IMR-90 (cell line): ENCODE results near the gene ALK. TPM values are rescaled to one million over a fixed set of nuclear protein-coding genes. Genes with fewer than 3 reads are reported as not detected.

ENCODE experiments used
- ATAC-seq: fragments of 200-7000 bp; cut with Tn5 transposase; 2 replicates; pipeline ENCODE4 v1.9.1; 2020; ENCODE audit warnings: low read depth, mild to moderate bottlenecking, moderate library complexity
- BruUV-seq: library from RNA; stranded (reverse); fragments of 400-500 nt; replicated peaks from 2 replicates; lab custom pipeline; 2021; lab: Mats Ljungman, UMichigan
- CTCF ChIA-PET: fragments of 300-600 bp; formaldehyde crosslinking; extraction: SDS; loops from one replicate; lab custom pipeline; 2021; ENCODE audit warnings: antibody characterized with exemption; lab: Yijun Ruan, JAX
- POLR2A ChIA-PET: fragments of 300-600 bp; sonication (Branson Sonifier 250); formaldehyde crosslinking; loops from one replicate; lab custom pipeline; 2022; ENCODE audit warnings: antibody characterized with exemption; ENCODE audit not compliant: unreplicated experiment; lab: Charles Lee
- DNase-seq: peaks from one replicate; pipeline ENCODE4 v3.0.0; 2013
- H2AFZ ChIP-seq: replicated peaks from 2 replicates; pipeline ENCODE3; 2013; ENCODE audit warnings: low read length, mild to moderate bottlenecking; ENCODE audit not compliant: poor library complexity
- H2AK5ac ChIP-seq: 2 replicates; pipeline ENCODE4 v1.6.1; 2013; ENCODE audit warnings: low read depth, low read length, inconsistent platforms
- H2AK9ac ChIP-seq: replicated peaks from 2 replicates; pipeline ENCODE3; 2013; ENCODE audit warnings: mild to moderate bottlenecking, low read depth, low read length, moderate library complexity; ENCODE audit not compliant: poor library complexity
- H2BK120ac ChIP-seq: 2 replicates; pipeline ENCODE4 v1.6.1; 2013; ENCODE audit warnings: low read depth, low read length, inconsistent platforms
- H2BK15ac ChIP-seq: 3 replicates; pipeline ENCODE4 v1.6.1; 2013; ENCODE audit warnings: low read depth, low read length, inconsistent platforms
- H2BK20ac ChIP-seq: 2 replicates; pipeline ENCODE4 v1.6.1; 2013; ENCODE audit warnings: low read depth, mild to moderate bottlenecking, inconsistent platforms, low read length, moderate library complexity
- H2BK5ac ChIP-seq: 2 replicates; pipeline ENCODE4 v1.6.1; 2013; ENCODE audit warnings: mild to moderate bottlenecking, low read depth, low read length, inconsistent platforms; ENCODE audit not compliant: poor library complexity, severe bottlenecking
- H3K14ac ChIP-seq: replicated peaks from 2 replicates; pipeline ENCODE4 v1.6.1; 2013; ENCODE audit warnings: low read depth, low read length, inconsistent platforms
- H3K18ac ChIP-seq: 2 replicates; pipeline ENCODE4 v1.6.1; 2013; ENCODE audit warnings: low read depth, low read length, control low read depth
- H3K23ac ChIP-seq: 2 replicates; pipeline ENCODE4 v1.6.1; 2013; ENCODE audit warnings: low read depth, low read length, inconsistent platforms
- H3K27ac ChIP-seq: 2 replicates; pipeline ENCODE4 v1.5.1; 2013; ENCODE audit warnings: mild to moderate bottlenecking, control low read depth, low read length; ENCODE audit not compliant: insufficient read depth
- H3K27me3 ChIP-seq: 2 replicates; pipeline ENCODE4 v1.6.1; 2013; ENCODE audit warnings: low read length; ENCODE audit not compliant: control insufficient read depth, insufficient read depth
- H3K36me3 ChIP-seq: 2 replicates; pipeline ENCODE4 v1.6.1; 2013; ENCODE audit warnings: low read length, mixed read lengths; ENCODE audit not compliant: control insufficient read depth, insufficient read depth
- H3K4ac ChIP-seq: 2 replicates; pipeline ENCODE4 v1.6.1; 2013; ENCODE audit warnings: low read depth, low read length, inconsistent platforms
- H3K4me1 ChIP-seq: 2 replicates; pipeline ENCODE4 v1.6.1; 2013; ENCODE audit warnings: low read length, mixed read lengths; ENCODE audit not compliant: control insufficient read depth, insufficient read depth
- H3K4me2 ChIP-seq: 2 replicates; pipeline ENCODE4 v1.6.1; 2013; ENCODE audit warnings: low read depth, mild to moderate bottlenecking, control low read depth, low read length, moderate library complexity
- H3K4me3 ChIP-seq: 2 replicates; pipeline ENCODE4 v1.5.1; 2013; ENCODE audit warnings: low read depth, mild to moderate bottlenecking, control low read depth, low read length, moderate library complexity; ENCODE audit not compliant: insufficient read depth
- H3K56ac ChIP-seq: 2 replicates; pipeline ENCODE4 v1.6.1; 2013; ENCODE audit warnings: low read length, inconsistent platforms; ENCODE audit not compliant: insufficient read depth; ENCODE audit errors: extremely low read depth
- H3K79me1 ChIP-seq, 2 experiments: 2 replicates each; pipeline ENCODE4 v1.6.1; 2013; ENCODE audit warnings: low read length in 2 of 2, inconsistent platforms in 1 of 2, low read depth in 1 of 2
- H3K9ac ChIP-seq: 2 replicates; pipeline ENCODE4 v1.6.1; 2013; ENCODE audit warnings: low read depth, low read length, control low read depth
- H3K9me1 ChIP-seq: 2 replicates; pipeline ENCODE4 v1.6.1; 2013; ENCODE audit warnings: low read length, inconsistent platforms; ENCODE audit not compliant: insufficient read depth
- H3K9me3 ChIP-seq: 2 replicates; pipeline ENCODE4 v1.6.1; 2013; ENCODE audit warnings: low read length; ENCODE audit not compliant: control insufficient read depth, insufficient read depth
- H4K20me1 ChIP-seq: 2 replicates; pipeline ENCODE4 v1.6.1; 2013; ENCODE audit warnings: low read length, inconsistent platforms; ENCODE audit not compliant: insufficient read depth
- H4K5ac ChIP-seq: 2 replicates; pipeline ENCODE4 v1.6.1; 2013; ENCODE audit warnings: mild to moderate bottlenecking, low read depth, low read length, control low read depth
- H4K8ac ChIP-seq, 2 experiments: 2 replicates each; pipeline ENCODE4 v1.6.1; 2013; ENCODE audit warnings: low read depth in 2 of 2, low read length in 2 of 2, control low read depth in 1 of 2, inconsistent platforms in 1 of 2
- H4K91ac ChIP-seq: 2 replicates; pipeline ENCODE4 v1.6.1; 2013; ENCODE audit warnings: low read depth, low read length, inconsistent platforms; ENCODE audit not compliant: insufficient read depth
- BHLHE40 ChIP-seq: fragments of 150-350 bp; IDR thresholded peaks from 2 replicates; pipeline ENCODE4 v1.6.1; 2016; ENCODE audit warnings: mild to moderate bottlenecking, low read depth, low read length
- CEBPB ChIP-seq: IDR thresholded peaks from 2 replicates; pipeline ENCODE4 v1.6.1; 2012; ENCODE audit warnings: low read depth, low read length, improper control_type of control experiment
- CHD1 ChIP-seq: IDR thresholded peaks from 2 replicates; pipeline ENCODE4 v1.6.1; 2012; ENCODE audit warnings: low read depth, low read length, improper control_type of control experiment
- CTCF ChIP-seq: conservative IDR thresholded peaks from 2 replicates; pipeline ENCODE4 v1.5.1; 2012; ENCODE audit warnings: mild to moderate bottlenecking, low read depth, low read length, improper control_type of control experiment
- ELK1 ChIP-seq: fragments of 150-350 bp; IDR thresholded peaks from 2 replicates; pipeline ENCODE4 v1.6.1; 2016; ENCODE audit warnings: low read depth, mild to moderate bottlenecking, low read length, moderate library complexity, borderline replicate concordance
- FOS ChIP-seq: fragments of 150-350 bp; IDR thresholded peaks from 2 replicates; pipeline ENCODE4 v1.6.1; 2016; ENCODE audit warnings: low read depth, low read length
- MAZ ChIP-seq: IDR thresholded peaks from 2 replicates; pipeline ENCODE4 v1.6.1; 2012; ENCODE audit warnings: low read depth, mild to moderate bottlenecking, low read length, improper control_type of control experiment, moderate library complexity, borderline replicate concordance
- NFE2L2 ChIP-seq: fragments of 150-350 bp; IDR thresholded peaks from 2 replicates; pipeline ENCODE4 v1.6.1; 2016; ENCODE audit warnings: low read depth, mild to moderate bottlenecking, low read length
- RAD21 ChIP-seq: IDR thresholded peaks from 2 replicates; pipeline ENCODE4 v1.6.1; 2012; ENCODE audit warnings: low read length, improper control_type of control experiment
- RCOR1 ChIP-seq: IDR thresholded peaks from 2 replicates; pipeline ENCODE4 v1.6.1; 2012; ENCODE audit warnings: mild to moderate bottlenecking, low read length, improper control_type of control experiment; ENCODE audit not compliant: insufficient replicate concordance
- WGBS, 2 experiments: methylation state at CpG; one replicate each; pipeline versions ENCODE4 v1.1.5 to v1.1.7; 2013; ENCODE audit warnings: missing lambda C conversion rate in 2 of 2; ENCODE audit not compliant: insufficient read length in 1 of 2; ENCODE audit errors: extremely low coverage in 2 of 2; 5-methylcytosine and 5-hydroxymethylcytosine counted together
- dilution Hi-C: fragments of 300-500 bp; cut with HindIII; formaldehyde crosslinking; loops from one replicate; pipeline ENCODE4 v1.14.3; 2018; ENCODE audit warnings: low sequenced_read_pairs; ENCODE audit not compliant: unreplicated experiment
- in situ Hi-C: fragments of 300-500 bp; cut with MboI; formaldehyde crosslinking; loops from 3 replicates; pipeline ENCODE4 v1.14.3; 2019; ENCODE audit warnings: low sequenced_read_pairs, inconsistent platforms, mixed read lengths
- intact Hi-C: fragments of 100-400 bp; cut with micrococcal nuclease; formaldehyde crosslinking; loops from 2 replicates; pipeline ENCODE4 v1.10.0; 2022
- polyA plus RNA-seq, 3 experiments: library from polyadenylated mRNA; depleted of rRNA; stranded (reverse); fragments of >200 nt; gene quantifications; 2 replicates each; pipeline ENCODE4 v1.2.3, GENCODE V29; 2012; ENCODE audit warnings: low replicate concordance in 1 of 3
- total RNA-seq: library from RNA; depleted of rRNA; stranded (reverse); fragments of >200 nt; gene quantifications from 2 replicates; pipeline ENCODE4 v1.2.3, GENCODE V29; 2012

The ALK gene
- total and polyA plus RNA-seq, 2 of the 4 experiments (the other 2 are of a cell fraction): not detected

- H2BK120ac ChIP-seq: no peak overlapping the region
- intact Hi-C loops: no loop called here
- BruUV-seq: no TSS peak
- no peaks in the 10 kb centered on the region for H3K27me3 ChIP-seq
- POLR2A ChIA-PET: no interaction called here
- in situ Hi-C loops: no loop called here
- no peak overlapping the region for H2BK20ac ChIP-seq
- peaks cover 4% of the 10 kb centered on the region; the same call in 1 of the 2 replicates for H3K4me1 ChIP-seq
- no peak overlapping the region for H3K23ac ChIP-seq
- H3K36me3 ChIP-seq: no peaks in the 10 kb centered on the region
- H2BK5ac ChIP-seq: no peak overlapping the region
- no peak overlapping the region for H3K4me2 ChIP-seq
- no peak overlapping the region for H2AK9ac ChIP-seq
- no peak overlapping the region for H3K56ac ChIP-seq
- CTCF ChIA-PET: no interaction called here
- no peak overlapping the region for H3K4ac ChIP-seq
- TF ChIP-seq CEBPB (no peak), BHLHE40 (no peak), RAD21 (no peak), MAZ (no peak), ELK1 (no peak), FOS (no peak), CTCF (no peak), CHD1 (no peak), NFE2L2 (no peak), RCOR1 (no peak)
- H3K9me3 ChIP-seq: no peaks in the 10 kb centered on the region
- no peak for DNase-seq
- no peak overlapping the region for H3K9ac ChIP-seq
- H2AFZ ChIP-seq: no peak overlapping the region
- no peaks in the 10 kb centered on the region for H3K9me1 ChIP-seq
- dilution Hi-C loops: no loop called here
- no peak overlapping the region for H3K27ac ChIP-seq
- no peak for ATAC-seq
- no peak overlapping the region for H2AK5ac ChIP-seq
- H3K14ac ChIP-seq: no peak overlapping the region
- no peak overlapping the region for H2BK15ac ChIP-seq
- H3K79me1 ChIP-seq: no peaks in the 10 kb centered on the region
- H4K5ac ChIP-seq: no peak overlapping the region
- H3K18ac ChIP-seq: no peak overlapping the region
- H4K20me1 ChIP-seq: no peaks in the 10 kb centered on the region
- H4K91ac ChIP-seq: no peak overlapping the region
- no peak overlapping the region for H4K8ac ChIP-seq
- 33% methylated on average over 2 of the region's 9 CpGs; no CpG with 5 or more reads in 1 of the 2 experiments for WGBS, 2 experiments
- H3K4me3 ChIP-seq: no peak overlapping the region
Measured at GRCh38 chr2:29767606-29768335, 153.6 kb downstream of the ALK start.
